SK-N-SH treated with all-trans-retinoic acid at 6 μM for 48 hours (cell line): ENCODE measurements around the gene CCDC107.

Experiments used
- ATAC-seq: fragments of 200-7000 bp; cut with Tn5 transposase; 3 replicates; pipeline ENCODE4 v1.9.1; 2020; ENCODE audit warnings: mild to moderate bottlenecking, moderate library complexity
- ARNTL ChIP-seq: fragments of 450-650 bp; formaldehyde crosslinking; IDR thresholded peaks from 2 replicates; pipeline ENCODE4 v1.5.0; 2020; ENCODE audit warnings: low read depth, mild to moderate bottlenecking, moderate library complexity, borderline replicate concordance
- BACH2 ChIP-seq: fragments of 250-450 bp; sonication (Bioruptor Pico); IDR thresholded peaks from 2 replicates; pipeline ENCODE4 v1.9.0; 2021; ENCODE audit warnings: mild to moderate bottlenecking, borderline replicate concordance
- CSDC2 ChIP-seq: fragments of 250-450 bp; sonication (Bioruptor Pico); IDR thresholded peaks from 2 replicates; pipeline ENCODE4 v1.5.0; 2020; ENCODE audit warnings: mild to moderate bottlenecking, moderate library complexity
- ESRRG ChIP-seq: fragments of 250-450 bp; sonication (Bioruptor Pico); IDR thresholded peaks from 2 replicates; pipeline ENCODE4 v1.6.1; 2021; ENCODE audit warnings: mild to moderate bottlenecking
- GLIS3 ChIP-seq: fragments of 250-450 bp; sonication (Bioruptor Pico); IDR thresholded peaks from 2 replicates; pipeline ENCODE4 v1.5.0; 2020; ENCODE audit warnings: mild to moderate bottlenecking, moderate library complexity
- ISL1 ChIP-seq: fragments of 250-450 bp; sonication (Bioruptor Pico); IDR thresholded peaks from 2 replicates; pipeline ENCODE4 v2.1.2; 2022; ENCODE audit warnings: mild to moderate bottlenecking, moderate library complexity
- OSR1 ChIP-seq: fragments of 250-450 bp; sonication (Bioruptor Pico); IDR thresholded peaks from 2 replicates; pipeline ENCODE4 v1.8.0; 2022; ENCODE audit warnings: moderate library complexity, mild to moderate bottlenecking, inconsistent platforms
- PPARA ChIP-seq: fragments of 250-450 bp; sonication (Bioruptor Pico); IDR thresholded peaks from 2 replicates; pipeline ENCODE4 v1.5.0; 2020; ENCODE audit warnings: mild to moderate bottlenecking, borderline replicate concordance
- RARB ChIP-seq: fragments of 250-450 bp; sonication (Bioruptor Pico); IDR thresholded peaks from 2 replicates; pipeline ENCODE4 v1.8.0; 2021; ENCODE audit warnings: mild to moderate bottlenecking, moderate library complexity
- SNAI2 ChIP-seq: fragments of 250-450 bp; sonication (Bioruptor Pico); IDR thresholded peaks from 2 replicates; pipeline ENCODE4 v1.5.0; 2020; ENCODE audit warnings: mild to moderate bottlenecking, moderate library complexity
- TCF4 ChIP-seq: fragments of 250-450 bp; sonication (Bioruptor Pico); IDR thresholded peaks from 2 replicates; pipeline ENCODE4 v1.8.0; 2021; ENCODE audit warnings: mild to moderate bottlenecking, moderate library complexity, borderline replicate concordance
- TOX ChIP-seq: fragments of 250-450 bp; sonication (Bioruptor Pico); IDR thresholded peaks from 2 replicates; pipeline ENCODE4 v1.8.0; 2021; ENCODE audit warnings: mild to moderate bottlenecking, moderate library complexity, borderline replicate concordance
- ZFP3 ChIP-seq: fragments of 250-450 bp; sonication (Bioruptor Pico); IDR thresholded peaks from 2 replicates; pipeline ENCODE4 v1.5.0; 2020; ENCODE audit warnings: mild to moderate bottlenecking, moderate library complexity
- ZNF565 ChIP-seq: fragments of 450-650 bp; formaldehyde crosslinking; conservative IDR thresholded peaks from 2 replicates; pipeline ENCODE4 v1.5.0; 2020; ENCODE audit warnings: low read depth, mild to moderate bottlenecking, moderate library complexity
- ZNF70 ChIP-seq: fragments of 450-650 bp; formaldehyde crosslinking; IDR thresholded peaks from 2 replicates; pipeline ENCODE4 v1.5.0; 2020; ENCODE audit warnings: mild to moderate bottlenecking, moderate library complexity
- ZNF8 ChIP-seq: fragments of 450-650 bp; formaldehyde crosslinking; IDR thresholded peaks from 2 replicates; pipeline ENCODE4 v1.5.0; 2020; ENCODE audit warnings: mild to moderate bottlenecking, moderate library complexity
- TF ChIP-seq, protein P1 (sequence below): fragments of 250-450 bp; sonication (Bioruptor Pico); IDR thresholded peaks from 2 replicates; pipeline ENCODE4 v1.5.1; 2020; ENCODE audit warnings: low read depth, mild to moderate bottlenecking, moderate library complexity
- TF ChIP-seq, protein P2 (sequence below): fragments of 250-450 bp; sonication (Bioruptor Pico); IDR thresholded peaks from 2 replicates; pipeline ENCODE4 v1.8.0; 2020; ENCODE audit warnings: mild to moderate bottlenecking, moderate library complexity, borderline replicate concordance
- TF ChIP-seq, protein P3 (sequence below): fragments of 250-450 bp; sonication (Bioruptor Pico); IDR thresholded peaks from 2 replicates; pipeline ENCODE4 v1.5.1; 2021; ENCODE audit warnings: mild to moderate bottlenecking, moderate library complexity
- TF ChIP-seq, protein P4 (sequence below): fragments of 250-450 bp; sonication (Bioruptor Pico); IDR thresholded peaks from 2 replicates; pipeline ENCODE4 v1.5.0; 2020; ENCODE audit warnings: mild to moderate bottlenecking, moderate library complexity
- TF ChIP-seq, protein P5 (sequence below): fragments of 250-450 bp; sonication (Bioruptor Pico); IDR thresholded peaks from 2 replicates; pipeline ENCODE4 v1.8.0; 2021; ENCODE audit warnings: low read depth, mild to moderate bottlenecking, moderate library complexity, borderline replicate concordance

Gene CCDC107

DNA sequence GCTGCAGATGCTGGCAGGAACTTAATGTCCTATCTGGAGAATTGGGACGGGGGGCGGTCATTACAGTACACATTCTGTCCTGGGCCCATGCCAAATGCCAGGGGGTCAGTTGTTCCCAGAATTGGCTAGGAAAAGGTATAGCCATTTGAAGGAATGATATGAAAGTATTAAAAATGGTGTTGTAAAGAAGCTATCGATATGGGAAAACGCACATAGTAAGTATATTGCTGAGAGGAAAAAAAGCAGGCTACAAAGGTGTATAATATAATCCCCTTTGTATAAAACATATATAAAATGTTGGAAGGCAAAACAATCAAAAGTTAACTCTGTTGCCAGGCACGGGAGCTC lies 7.4 kb downstream of the CCDC107 start (continued):
- TF ChIP-seq, protein P1, sequence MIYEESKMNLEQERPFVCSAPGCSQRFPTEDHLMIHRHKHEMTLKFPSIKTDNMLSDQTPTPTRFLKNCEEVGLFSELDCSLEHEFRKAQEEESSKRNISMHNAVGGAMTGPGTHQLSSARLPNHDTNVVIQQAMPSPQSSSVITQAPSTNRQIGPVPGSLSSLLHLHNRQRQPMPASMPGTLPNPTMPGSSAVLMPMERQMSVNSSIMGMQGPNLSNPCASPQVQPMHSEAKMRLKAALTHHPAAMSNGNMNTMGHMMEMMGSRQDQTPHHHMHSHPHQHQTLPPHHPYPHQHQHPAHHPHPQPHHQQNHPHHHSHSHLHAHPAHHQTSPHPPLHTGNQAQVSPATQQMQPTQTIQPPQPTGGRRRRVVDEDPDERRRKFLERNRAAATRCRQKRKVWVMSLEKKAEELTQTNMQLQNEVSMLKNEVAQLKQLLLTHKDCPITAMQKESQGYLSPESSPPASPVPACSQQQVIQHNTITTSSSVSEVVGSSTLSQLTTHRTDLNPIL = no peak
- no peak for TF ChIP-seq BACH2
- no peak for TF ChIP-seq OSR1 (CRISPR knock-in tag)
- TF ChIP-seq TOX (CRISPR knock-in tag) = no peak
- TF ChIP-seq PPARA (CRISPR knock-in tag) = no peak
- no peak for TF ChIP-seq ZNF70 (CRISPR knock-in tag)
- no peak for TF ChIP-seq SNAI2 (CRISPR knock-in tag)
- TF ChIP-seq ZNF565 (CRISPR knock-in tag) = no peak
- no peak for TF ChIP-seq ZNF8 (CRISPR knock-in tag)
- TF ChIP-seq ARNTL (CRISPR knock-in tag) = no peak
- no peak for TF ChIP-seq CSDC2 (CRISPR knock-in tag)
- TF ChIP-seq, protein P2, sequence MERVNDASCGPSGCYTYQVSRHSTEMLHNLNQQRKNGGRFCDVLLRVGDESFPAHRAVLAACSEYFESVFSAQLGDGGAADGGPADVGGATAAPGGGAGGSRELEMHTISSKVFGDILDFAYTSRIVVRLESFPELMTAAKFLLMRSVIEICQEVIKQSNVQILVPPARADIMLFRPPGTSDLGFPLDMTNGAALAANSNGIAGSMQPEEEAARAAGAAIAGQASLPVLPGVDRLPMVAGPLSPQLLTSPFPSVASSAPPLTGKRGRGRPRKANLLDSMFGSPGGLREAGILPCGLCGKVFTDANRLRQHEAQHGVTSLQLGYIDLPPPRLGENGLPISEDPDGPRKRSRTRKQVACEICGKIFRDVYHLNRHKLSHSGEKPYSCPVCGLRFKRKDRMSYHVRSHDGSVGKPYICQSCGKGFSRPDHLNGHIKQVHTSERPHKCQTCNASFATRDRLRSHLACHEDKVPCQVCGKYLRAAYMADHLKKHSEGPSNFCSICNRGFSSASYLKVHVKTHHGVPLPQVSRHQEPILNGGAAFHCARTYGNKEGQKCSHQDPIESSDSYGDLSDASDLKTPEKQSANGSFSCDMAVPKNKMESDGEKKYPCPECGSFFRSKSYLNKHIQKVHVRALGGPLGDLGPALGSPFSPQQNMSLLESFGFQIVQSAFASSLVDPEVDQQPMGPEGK (CRISPR knock-in tag) = no peak
- no peak for TF ChIP-seq ISL1 (CRISPR knock-in tag)
- no peak for TF ChIP-seq GLIS3 (CRISPR knock-in tag)
- TF ChIP-seq ESRRG (CRISPR knock-in tag) = no peak

DNA sequence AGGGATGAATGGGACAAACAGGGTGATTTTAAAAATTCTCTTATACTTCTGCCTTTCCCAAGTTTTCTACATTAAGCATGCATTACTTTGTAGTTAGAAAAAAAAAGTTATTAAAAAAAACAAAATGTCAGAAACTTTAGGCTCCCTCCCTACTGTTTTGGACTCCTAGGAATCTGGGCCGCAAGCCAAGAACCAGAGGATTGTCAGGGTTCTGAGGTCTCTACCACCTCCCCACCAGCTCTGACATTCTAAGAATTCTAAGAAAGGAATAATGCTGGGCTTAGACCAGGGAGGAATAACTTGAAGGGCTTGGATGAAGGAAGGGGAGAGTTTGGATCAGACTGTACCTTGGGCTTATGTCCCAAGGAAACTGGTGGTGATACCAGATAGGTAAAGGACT lies 8.0 kb downstream of the CCDC107 start:
- peak; percentile 2; the same call in 1 of the 3 replicates for ATAC-seq
- TF ChIP-seq, protein P3, sequence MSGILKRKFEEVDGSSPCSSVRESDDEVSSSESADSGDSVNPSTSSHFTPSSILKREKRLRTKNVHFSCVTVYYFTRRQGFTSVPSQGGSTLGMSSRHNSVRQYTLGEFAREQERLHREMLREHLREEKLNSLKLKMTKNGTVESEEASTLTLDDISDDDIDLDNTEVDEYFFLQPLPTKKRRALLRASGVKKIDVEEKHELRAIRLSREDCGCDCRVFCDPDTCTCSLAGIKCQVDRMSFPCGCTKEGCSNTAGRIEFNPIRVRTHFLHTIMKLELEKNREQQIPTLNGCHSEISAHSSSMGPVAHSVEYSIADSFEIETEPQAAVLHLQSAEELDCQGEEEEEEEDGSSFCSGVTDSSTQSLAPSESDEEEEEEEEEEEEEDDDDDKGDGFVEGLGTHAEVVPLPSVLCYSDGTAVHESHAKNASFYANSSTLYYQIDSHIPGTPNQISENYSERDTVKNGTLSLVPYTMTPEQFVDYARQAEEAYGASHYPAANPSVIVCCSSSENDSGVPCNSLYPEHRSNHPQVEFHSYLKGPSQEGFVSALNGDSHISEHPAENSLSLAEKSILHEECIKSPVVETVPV (CRISPR knock-in tag) = no peak
- TF ChIP-seq RARB (CRISPR knock-in tag) = no peak
- TF ChIP-seq, protein P4, sequence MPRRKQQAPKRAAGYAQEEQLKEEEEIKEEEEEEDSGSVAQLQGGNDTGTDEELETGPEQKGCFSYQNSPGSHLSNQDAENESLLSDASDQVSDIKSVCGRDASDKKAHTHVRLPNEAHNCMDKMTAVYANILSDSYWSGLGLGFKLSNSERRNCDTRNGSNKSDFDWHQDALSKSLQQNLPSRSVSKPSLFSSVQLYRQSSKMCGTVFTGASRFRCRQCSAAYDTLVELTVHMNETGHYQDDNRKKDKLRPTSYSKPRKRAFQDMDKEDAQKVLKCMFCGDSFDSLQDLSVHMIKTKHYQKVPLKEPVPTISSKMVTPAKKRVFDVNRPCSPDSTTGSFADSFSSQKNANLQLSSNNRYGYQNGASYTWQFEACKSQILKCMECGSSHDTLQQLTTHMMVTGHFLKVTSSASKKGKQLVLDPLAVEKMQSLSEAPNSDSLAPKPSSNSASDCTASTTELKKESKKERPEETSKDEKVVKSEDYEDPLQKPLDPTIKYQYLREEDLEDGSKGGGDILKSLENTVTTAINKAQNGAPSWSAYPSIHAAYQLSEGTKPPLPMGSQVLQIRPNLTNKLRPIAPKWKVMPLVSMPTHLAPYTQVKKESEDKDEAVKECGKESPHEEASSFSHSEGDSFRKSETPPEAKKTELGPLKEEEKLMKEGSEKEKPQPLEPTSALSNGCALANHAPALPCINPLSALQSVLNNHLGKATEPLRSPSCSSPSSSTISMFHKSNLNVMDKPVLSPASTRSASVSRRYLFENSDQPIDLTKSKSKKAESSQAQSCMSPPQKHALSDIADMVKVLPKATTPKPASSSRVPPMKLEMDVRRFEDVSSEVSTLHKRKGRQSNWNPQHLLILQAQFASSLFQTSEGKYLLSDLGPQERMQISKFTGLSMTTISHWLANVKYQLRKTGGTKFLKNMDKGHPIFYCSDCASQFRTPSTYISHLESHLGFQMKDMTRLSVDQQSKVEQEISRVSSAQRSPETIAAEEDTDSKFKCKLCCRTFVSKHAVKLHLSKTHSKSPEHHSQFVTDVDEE (CRISPR knock-in tag) = no peak
- no peak for TF ChIP-seq ZFP3
- no peak for TF ChIP-seq ESRRG (CRISPR knock-in tag)
- TF ChIP-seq TCF4 (CRISPR knock-in tag) = no peak
- no peak for TF ChIP-seq ZNF8 (CRISPR knock-in tag)
- TF ChIP-seq OSR1 (CRISPR knock-in tag) = no peak
- TF ChIP-seq, protein P5, sequence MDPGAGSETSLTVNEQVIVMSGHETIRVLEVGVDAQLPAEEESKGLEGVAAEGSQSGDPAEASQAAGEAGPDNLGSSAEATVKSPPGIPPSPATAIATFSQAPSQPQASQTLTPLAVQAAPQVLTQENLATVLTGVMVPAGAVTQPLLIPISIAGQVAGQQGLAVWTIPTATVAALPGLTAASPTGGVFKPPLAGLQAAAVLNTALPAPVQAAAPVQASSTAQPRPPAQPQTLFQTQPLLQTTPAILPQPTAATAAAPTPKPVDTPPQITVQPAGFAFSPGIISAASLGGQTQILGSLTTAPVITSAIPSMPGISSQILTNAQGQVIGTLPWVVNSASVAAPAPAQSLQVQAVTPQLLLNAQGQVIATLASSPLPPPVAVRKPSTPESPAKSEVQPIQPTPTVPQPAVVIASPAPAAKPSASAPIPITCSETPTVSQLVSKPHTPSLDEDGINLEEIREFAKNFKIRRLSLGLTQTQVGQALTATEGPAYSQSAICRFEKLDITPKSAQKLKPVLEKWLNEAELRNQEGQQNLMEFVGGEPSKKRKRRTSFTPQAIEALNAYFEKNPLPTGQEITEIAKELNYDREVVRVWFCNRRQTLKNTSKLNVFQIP = no peak
- TF ChIP-seq SNAI2 (CRISPR knock-in tag) = no peak
- TF ChIP-seq PPARA (CRISPR knock-in tag) = no peak
- no peak for TF ChIP-seq BACH2
- no peak for TF ChIP-seq ZNF70 (CRISPR knock-in tag)
- TF ChIP-seq, protein P2 (CRISPR knock-in tag) = no peak
